CD4-positive, alpha-beta T cell treated with Interleukin-17A for 1 hour (primary cell): ENCODE measurements around the gene ROBO4.

Experiments
- DNase-seq: peaks from one replicate; pipeline ENCODE4 v3.0.0-alpha.2; 2020

The ROBO4 gene

GRCh38 chr11:124917115-124917637 is 19.5 kb upstream of the ROBO4 start:
- no peak for DNase-seq

- DNase-seq = no peak
Observed at GRCh38 chr11:124916370-124916710, 18.7 kb upstream of the ROBO4 start.

- no peak for DNase-seq
Observed at GRCh38 chr11:124915541-124916369, 18.1 kb upstream of the ROBO4 start.

GRCh38 chr11:124902616-124903015 is 5.0 kb upstream of the ROBO4 start:
- no peak for DNase-seq

GRCh38 chr11:124900464-124900863 is 2.8 kb upstream of the ROBO4 start:
- DNase-seq = no peak

GRCh38 chr11:124899383-124900145 is 1.9 kb upstream of the ROBO4 start:
- DNase-seq = no peak

GRCh38 chr11:124898711-124899110 is 1.0 kb upstream of the ROBO4 start:
- no peak for DNase-seq

GRCh38 chr11:124898263-124898680 is 607 bp upstream of the ROBO4 start:
- no peak for DNase-seq

GRCh38 chr11:124896821-124897391 is 759 bp downstream of the ROBO4 start:
- no peak for DNase-seq

- no peak for DNase-seq
Observed at GRCh38 chr11:124896071-124896750, 1.5 kb downstream of the ROBO4 start.

- DNase-seq = no peak
Observed at GRCh38 chr11:124895471-124895971, 2.1 kb downstream of the ROBO4 start.

GRCh38 chr11:124894606-124895430 is 2.8 kb downstream of the ROBO4 start:
- DNase-seq = no peak

GRCh38 chr11:124893781-124894401 is 3.8 kb downstream of the ROBO4 start:
- no peak for DNase-seq

GRCh38 chr11:124892750-124893454 is 4.8 kb downstream of the ROBO4 start:
- no peak for DNase-seq

GRCh38 chr11:124892146-124892545 is 5.5 kb downstream of the ROBO4 start:
- DNase-seq = no peak

- DNase-seq = no peak
Observed at GRCh38 chr11:124891373-124891861, 6.2 kb downstream of the ROBO4 start.

GRCh38 chr11:124890683-124891372 is 6.8 kb downstream of the ROBO4 start:
- DNase-seq = no peak

GRCh38 chr11:124890151-124890550 is 7.5 kb downstream of the ROBO4 start:
- no peak for DNase-seq

- no peak for DNase-seq
Observed at GRCh38 chr11:124889191-124890091, 8.2 kb downstream of the ROBO4 start.
